Sigmoid colon (tissue), 4 donors: ENCODE data around the gene TAT.

Experiments used
- EP300 ChIP-seq, 4 donors: sonication (generic); formaldehyde crosslinking; IDR thresholded peaks; one replicate each; pipeline ENCODE4 v1.6.1; 2017; ENCODE audit warnings: antibody characterized with exemption in 4 of 4
- POLR2A ChIP-seq, 2 donors: fragments of 450-650 bp; IDR thresholded peaks; one replicate each; pipeline ENCODE4 v1.6.1; 2016; ENCODE audit warnings: antibody characterized with exemption in 2 of 2, mild to moderate bottlenecking in 2 of 2, moderate library complexity in 2 of 2
- POLR2AphosphoS5 ChIP-seq, 4 donors: sonication (generic); formaldehyde crosslinking; IDR thresholded peaks; one replicate each; pipeline ENCODE4 v1.6.1; 2017; ENCODE audit warnings: antibody characterized with exemption in 4 of 4
- TF ChIP-seq, protein P1 (sequence below), 4 experiments: fragments of 450-650 bp in 3 of 4; fragments of 200-600 bp in 1 of 4; IDR thresholded peaks; one replicate each; pipeline ENCODE4 v1.5.1; 2016 to 2019; ENCODE audit warnings: antibody characterized with exemption in 4 of 4, mild to moderate bottlenecking in 3 of 4, moderate library complexity in 2 of 4

DNA sequence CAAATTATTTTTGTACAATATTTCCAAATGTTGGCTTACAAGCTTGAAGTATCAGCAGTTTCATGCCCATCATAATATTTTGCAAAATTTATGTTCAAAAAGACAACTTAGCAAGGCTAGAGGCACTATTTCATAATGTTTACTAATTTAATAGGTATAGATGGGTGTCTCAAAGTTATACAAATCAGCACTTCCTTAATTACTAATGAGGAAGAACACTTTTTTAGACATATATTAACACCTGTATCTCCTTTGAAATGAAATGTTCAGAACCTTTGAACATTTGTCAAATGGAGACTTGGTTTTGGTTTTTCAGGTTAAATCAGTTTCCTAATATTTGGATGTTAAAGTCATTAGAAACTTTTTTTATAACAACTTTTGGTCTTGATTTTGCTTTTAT is 2.2 kb downstream of the TAT start:
- TF ChIP-seq, protein P1, sequence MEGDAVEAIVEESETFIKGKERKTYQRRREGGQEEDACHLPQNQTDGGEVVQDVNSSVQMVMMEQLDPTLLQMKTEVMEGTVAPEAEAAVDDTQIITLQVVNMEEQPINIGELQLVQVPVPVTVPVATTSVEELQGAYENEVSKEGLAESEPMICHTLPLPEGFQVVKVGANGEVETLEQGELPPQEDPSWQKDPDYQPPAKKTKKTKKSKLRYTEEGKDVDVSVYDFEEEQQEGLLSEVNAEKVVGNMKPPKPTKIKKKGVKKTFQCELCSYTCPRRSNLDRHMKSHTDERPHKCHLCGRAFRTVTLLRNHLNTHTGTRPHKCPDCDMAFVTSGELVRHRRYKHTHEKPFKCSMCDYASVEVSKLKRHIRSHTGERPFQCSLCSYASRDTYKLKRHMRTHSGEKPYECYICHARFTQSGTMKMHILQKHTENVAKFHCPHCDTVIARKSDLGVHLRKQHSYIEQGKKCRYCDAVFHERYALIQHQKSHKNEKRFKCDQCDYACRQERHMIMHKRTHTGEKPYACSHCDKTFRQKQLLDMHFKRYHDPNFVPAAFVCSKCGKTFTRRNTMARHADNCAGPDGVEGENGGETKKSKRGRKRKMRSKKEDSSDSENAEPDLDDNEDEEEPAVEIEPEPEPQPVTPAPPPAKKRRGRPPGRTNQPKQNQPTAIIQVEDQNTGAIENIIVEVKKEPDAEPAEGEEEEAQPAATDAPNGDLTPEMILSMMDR (IDR thresholded peaks at IDR 0.05) = no peak
- TF ChIP-seq POLR2AphosphoS5 (IDR thresholded peaks at IDR 0.05) (no peak), POLR2A (IDR thresholded peaks at IDR 0.05) (no peak), EP300 (IDR thresholded peaks at IDR 0.05) (no peak)
